Endothelial cell of umbilical vein (primary cell): ENCODE measurements around the gene ECPAS.

Experiments
- EZH2 ChIP-seq: IDR thresholded peaks from 2 replicates; pipeline ENCODE4 v1.6.1; 2012; ENCODE audit warnings: borderline replicate concordance, low read depth, mild to moderate bottlenecking, moderate library complexity, low read length, inconsistent platforms; ENCODE audit not compliant: severe bottlenecking
- JUN ChIP-seq: IDR thresholded peaks from 2 replicates; pipeline ENCODE4 v1.6.1; 2011; ENCODE audit warnings: borderline replicate concordance, low read depth; ENCODE audit not compliant: insufficient read length, insufficient read depth
- MYC ChIP-seq: IDR thresholded peaks from one replicate; pipeline ENCODE4 v1.6.1; 2011; ENCODE audit warnings: mild to moderate bottlenecking, low read depth, low read length
- POLR2A ChIP-seq: IDR thresholded peaks from 2 replicates; pipeline ENCODE4 v1.6.1; 2012; ENCODE audit warnings: low read depth, mild to moderate bottlenecking, control low read depth, low read length
- POLR2AphosphoS5 ChIP-seq: IDR thresholded peaks from 2 replicates; pipeline ENCODE4 v1.6.1; 2012; ENCODE audit warnings: low read depth, mild to moderate bottlenecking, control low read depth, low read length, moderate library complexity; ENCODE audit not compliant: insufficient read depth
- TF ChIP-seq, protein P1 (sequence below), 2 donors: IDR thresholded peaks; 1 replicate in 1 of 2; 2 replicates in 1 of 2; pipeline ENCODE4 v1.5.1; 2011; ENCODE audit warnings: low read length in 2 of 2, mild to moderate bottlenecking in 2 of 2, moderate library complexity in 2 of 2, control low read depth in 1 of 2, inconsistent platforms in 1 of 2, low read depth in 1 of 2; ENCODE audit not compliant: insufficient read depth in 1 of 2; ENCODE audit errors: extremely low read depth in 1 of 2

DNA sequence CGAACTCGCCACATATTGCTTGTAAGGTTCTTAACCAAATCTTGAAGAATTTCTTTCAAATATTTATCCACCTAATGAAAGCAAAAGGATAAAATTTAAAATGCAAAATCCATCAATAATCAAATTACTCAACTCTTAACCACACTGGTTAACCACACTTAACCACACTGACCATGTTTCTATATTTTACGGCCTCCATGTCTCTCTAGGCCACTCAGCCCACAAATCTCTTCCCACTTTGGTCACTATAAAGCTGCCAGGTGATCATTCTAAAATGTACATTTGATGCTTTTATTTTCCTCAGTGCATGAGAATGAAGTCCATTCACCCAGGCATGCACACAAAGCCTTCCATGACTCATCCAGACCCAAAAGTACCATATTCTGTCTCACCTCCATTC, 97.8 kb downstream of the ECPAS start:
- TF ChIP-seq, protein P1, sequence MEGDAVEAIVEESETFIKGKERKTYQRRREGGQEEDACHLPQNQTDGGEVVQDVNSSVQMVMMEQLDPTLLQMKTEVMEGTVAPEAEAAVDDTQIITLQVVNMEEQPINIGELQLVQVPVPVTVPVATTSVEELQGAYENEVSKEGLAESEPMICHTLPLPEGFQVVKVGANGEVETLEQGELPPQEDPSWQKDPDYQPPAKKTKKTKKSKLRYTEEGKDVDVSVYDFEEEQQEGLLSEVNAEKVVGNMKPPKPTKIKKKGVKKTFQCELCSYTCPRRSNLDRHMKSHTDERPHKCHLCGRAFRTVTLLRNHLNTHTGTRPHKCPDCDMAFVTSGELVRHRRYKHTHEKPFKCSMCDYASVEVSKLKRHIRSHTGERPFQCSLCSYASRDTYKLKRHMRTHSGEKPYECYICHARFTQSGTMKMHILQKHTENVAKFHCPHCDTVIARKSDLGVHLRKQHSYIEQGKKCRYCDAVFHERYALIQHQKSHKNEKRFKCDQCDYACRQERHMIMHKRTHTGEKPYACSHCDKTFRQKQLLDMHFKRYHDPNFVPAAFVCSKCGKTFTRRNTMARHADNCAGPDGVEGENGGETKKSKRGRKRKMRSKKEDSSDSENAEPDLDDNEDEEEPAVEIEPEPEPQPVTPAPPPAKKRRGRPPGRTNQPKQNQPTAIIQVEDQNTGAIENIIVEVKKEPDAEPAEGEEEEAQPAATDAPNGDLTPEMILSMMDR (IDR thresholded peaks at IDR 0.05; ENCODE audit: extremely low read depth in 1 of 2, insufficient read depth in 1 of 2, low read depth in 1 of 2, low read length in 2 of 2), result no peak
- TF ChIP-seq POLR2AphosphoS5 (no peak), JUN (no peak), POLR2A (no peak), MYC (no peak), EZH2 (no peak)
